ENCODE data around the gene TMEM115. TPM values are rescaled to one million over a fixed set of nuclear protein-coding genes. Genes with fewer than 3 reads are reported as not detected.

The TMEM115 gene
- polyA plus RNA-seq, 3 donors = 38.7 to 50.1 (median 45.9) TPM

DNA sequence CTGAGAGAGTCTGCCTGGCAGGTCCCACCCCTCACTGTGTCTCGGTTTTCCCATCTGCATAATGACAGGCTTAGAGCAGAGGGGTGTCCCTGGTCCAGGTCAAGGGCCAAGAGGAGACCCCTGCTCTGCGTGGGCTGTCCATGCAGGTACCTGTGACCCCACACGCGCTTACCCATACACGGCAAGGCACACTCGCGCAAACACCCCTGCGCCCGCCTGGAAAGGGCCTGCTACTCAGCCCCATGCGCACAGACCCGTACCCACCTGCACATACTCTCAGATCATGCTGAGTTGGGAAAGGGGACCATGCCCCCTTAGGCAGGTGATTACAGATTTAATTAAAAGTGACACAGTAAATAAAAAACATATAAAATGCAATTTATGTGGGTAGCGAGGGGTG is 23.4 kb upstream of the TMEM115 start:
- DNase-seq = no peak

DNA sequence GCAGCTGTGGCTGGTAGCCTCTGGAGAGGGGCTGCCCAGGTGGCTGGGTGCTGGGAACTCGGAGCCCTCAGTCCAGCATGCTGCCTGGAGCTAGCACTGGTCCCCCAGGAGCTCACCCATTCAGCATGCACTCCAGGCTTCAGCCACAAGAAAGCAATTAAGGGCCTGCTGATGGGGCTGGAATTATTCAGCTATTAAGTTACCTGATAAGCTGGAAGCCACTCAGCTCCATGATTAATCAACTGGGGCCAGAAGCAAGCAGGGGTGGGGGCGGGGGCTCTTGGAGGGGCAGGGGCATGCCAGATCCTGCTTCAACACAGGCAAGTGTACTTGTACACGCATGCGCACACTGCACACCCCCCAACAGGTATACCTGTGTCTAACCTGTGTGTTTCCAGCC is 22.1 kb upstream of the TMEM115 start:
- peak; percentile 69 for DNase-seq

DNA sequence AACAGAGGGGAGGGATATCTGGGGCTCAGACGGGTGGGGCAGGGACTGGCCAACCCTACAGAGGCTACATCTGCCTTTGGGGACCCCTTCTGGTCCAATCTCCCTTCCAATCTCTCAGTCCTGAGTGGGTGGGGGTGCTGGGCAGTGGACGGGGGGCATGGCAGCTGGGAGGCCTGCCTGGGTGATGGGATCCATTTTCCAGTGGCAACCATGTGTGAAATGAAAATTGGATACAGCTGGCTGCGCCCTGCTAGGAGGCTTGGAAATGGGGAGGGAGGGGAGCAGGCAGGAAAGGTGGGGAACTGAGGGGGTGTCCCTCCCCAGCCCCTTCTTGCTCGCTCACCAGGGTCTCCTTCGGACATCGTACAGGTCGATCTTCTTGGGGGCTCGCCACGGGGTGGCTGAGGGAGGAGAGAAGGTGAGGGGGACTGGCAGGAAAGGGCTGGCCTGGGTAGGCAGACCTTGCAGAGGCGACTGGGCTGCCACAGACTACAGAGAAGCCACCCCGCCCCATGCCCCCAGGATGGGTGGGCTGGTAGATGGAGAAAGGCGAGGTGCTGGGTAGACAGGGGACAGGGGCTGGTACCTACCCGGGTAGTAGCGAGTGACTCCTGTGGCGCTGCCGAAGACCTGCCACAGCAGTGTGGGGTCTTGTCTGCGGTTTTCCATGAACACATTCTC is 21.2 kb upstream of the TMEM115 start:
- DNase-seq = no peak

DNA sequence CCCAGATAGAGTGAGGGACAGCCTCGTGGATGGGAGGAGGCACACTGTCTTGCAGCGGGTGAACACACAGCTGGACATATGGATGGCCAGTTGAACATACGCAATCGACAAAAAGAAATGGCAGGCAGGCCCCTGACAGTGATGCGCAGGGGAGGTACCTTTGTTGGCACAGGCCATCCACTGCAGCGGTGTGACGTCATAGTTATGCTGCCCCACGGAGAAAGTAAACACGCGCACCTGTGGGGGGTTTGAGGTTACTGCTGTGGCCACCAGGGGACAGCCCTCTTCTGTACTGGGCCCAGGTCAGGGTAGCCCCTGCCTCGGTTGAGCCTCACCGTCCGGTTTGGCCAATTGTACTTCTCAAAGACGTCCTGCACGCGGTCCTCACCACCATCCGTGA is 19.4 kb upstream of the TMEM115 start:
- no peak for DNase-seq

DNA sequence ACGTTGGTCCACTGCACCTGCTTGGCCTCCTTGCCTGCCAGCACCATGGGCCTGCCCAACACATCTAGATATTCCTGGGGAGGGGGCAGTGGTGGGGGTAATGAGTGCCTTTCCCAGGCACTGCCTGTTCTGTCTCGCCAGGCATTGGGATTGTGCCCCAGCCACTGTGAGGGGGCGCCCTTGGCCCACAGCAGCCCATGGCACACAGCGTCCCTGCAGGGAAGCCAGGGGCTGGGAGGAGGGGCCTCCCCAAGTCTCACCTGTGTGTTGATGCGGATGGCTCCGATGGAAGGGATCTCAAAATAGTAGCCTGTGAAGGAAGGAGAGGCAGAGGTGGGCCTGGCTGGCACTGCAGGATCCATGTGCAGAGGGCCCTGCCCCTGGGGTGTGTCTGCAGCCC is 18.7 kb upstream of the TMEM115 start:
- no peak for DNase-seq

DNA sequence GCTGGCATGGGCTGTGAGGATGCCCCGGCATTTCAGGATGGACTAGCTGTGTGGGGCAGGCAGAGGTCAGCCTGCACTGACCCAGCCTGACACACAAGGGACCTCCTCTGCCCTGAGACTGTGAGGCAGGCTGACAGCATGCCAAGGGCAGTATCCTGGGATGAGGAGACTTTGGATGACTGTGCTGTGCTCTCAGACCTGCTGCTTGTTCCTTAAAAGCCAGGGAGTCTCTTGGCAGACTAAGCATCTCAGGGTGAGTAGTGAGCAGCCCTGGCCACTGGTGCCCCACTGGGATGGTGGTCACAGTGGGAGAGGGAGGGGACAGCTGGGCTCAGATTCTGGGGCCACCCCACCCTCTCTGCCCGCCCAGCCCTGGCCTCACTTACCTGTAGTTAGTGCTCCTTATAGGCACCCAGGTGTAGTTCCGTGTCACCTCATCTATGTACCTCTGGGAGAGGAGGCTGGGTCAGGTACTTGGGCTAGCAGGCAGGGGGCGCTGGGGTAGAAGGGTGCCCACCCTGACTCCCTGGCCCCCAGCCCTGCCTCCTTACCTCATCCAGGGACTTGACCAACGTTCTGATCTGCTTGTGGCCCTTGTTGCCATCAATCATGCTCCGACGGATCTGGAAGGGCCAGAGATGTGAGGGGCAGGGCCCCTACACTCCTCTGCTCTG is 16.1 kb upstream of the TMEM115 start:
- no peak for DNase-seq

DNA sequence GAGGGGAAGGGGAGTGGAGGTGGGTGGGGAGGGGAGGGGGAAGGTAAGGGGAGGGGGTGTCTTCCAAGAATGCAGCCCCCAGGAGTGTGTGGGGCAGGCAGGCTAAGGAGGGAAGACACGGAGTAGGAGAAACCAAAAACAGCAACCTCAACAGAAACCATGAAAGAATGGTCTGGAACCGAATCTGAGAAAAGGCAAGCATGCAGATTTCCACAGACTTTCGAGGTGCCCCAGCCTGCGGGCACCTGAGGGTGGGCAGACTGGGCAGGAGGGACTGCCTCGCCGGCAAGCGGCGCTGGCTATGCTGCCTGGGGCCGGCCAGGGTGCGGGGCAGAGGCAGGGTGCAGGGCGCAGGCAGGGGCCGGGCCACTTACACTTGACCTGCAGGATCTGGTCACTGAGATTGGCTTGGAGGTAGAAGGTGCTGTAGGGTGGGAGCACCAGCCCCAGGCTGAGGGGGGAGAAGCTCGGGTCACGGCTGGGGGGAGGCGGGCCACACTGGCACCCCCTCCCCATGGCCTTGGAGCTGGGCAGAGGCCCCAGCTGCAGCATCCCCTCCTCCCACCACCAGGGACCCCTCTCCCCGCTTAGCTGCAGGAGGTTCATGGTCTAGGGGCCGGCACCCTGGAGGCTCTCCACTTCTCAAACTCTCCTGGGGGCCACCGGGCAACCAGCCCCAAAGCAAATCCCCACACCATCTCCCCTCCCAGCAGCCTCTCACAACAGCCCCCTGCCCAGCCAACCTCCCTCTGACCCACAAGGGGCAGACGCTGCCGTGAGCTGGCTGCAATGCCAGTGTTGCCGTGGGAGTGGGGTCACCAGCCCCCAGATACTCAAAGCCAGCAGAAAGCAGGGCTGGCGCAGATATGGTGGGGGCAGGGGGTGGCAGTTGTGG is 15.3 kb upstream of the TMEM115 start:
- no peak for DNase-seq

DNA sequence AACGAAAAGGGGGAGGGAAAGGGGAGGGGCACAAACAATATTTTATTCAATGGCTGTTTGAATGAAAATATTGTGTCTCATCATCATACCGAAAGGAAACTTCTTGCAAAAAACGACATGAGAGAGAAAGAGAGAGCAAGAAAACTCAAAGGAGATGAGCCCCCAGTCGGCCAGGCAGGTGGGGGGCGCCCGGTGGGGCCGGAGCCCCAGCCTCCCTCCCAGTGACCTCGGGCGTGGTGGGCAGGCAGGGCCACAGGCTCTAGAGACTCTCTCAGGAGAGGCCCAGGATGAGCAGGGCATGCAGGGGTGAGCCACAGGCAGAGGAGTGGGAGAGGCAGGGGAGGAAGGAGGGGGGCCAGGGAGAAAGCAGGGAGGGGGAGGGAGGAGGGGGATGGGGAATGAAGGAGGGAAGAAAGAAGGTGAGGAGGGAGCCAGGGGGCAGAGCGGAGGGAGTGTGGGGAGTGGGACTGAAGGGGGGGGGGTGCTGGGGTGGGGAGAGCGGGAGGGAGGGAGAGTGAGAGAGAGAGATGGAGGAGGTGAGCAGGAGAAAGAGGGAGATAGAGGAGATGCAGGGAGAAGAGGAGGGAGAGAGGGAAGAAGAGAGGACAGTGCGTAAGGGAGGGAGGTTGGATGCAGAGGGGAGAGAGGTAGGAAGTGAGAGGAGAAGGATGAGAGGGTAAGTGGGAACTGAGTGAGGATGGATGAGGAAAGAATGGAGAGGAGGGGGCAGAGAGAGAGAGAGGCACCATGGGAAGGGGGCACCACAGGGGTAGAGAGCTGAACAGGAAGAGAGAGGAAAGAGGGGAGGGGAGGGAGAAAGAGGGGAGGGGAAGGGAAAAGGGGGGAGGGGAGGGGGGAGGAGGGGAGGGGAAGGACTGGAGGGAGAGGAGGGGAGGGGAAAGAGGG is 14.1 kb upstream of the TMEM115 start:
- DNase-seq = no peak

DNA sequence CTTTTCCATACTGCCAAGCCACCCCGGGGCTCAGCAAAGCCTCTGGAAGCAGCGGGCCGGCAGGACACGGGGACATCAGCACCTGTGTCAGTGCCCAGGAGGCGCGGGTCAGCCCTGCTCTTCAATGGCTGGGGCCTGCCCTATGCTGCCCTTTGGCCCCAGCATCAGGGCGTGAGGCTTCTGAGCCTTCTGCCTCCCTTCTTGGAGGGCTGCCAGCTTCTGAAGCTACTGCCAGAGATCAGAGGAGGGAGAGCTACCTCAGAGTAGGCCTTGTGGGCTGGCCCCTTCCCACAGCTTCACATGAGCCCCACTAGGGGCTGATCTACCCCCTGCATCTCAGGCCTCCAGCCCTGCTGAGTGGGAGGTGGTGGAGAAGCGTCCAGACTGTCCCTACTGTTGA is 13.0 kb upstream of the TMEM115 start:
- no peak for DNase-seq

DNA sequence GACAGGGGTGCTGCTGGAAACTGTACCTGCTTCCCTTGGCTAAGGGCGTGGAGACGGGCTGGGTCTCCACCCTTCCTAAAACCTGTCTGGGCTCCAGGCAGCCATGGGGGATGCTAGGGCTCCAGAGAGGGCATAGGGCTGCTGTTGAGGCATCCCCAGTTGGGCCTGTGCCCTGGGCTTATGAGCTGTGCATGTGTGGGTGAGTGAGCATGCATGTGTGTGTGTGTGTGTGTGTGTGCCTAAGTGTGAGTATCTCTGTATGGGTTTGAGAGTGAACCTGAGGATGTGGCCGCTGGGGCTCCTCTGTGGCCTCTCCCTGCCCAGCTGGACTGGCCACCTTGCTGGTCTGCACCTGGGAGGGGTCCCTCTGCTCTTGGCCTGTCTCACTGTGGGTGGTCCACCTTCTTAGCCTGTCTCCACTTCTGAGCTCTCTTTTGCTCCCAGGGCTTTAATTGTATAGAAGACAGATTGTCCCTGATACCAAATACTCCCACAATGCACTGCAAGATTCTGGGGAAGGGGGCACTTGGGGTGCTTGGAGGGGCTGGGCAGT is 11.9 kb upstream of the TMEM115 start:
- no peak for DNase-seq

DNA sequence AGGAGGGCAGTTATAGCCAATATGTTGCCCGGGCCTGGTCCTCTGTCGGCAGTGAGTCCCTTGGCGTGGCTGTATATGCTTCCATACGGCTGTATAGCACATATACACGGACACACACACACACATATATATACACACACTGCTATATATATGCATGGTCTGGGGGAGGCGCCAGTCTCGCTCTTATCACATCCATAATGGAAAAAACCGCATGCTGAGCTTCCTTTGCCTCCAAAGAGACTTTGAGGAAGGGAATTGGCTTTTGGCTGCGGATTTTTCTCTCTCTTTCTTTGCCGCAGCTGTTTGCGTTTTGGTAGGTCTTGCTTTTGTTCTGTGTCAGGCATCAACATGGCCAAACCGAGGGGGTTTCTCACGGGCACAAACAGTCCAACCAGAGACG is 11.3 kb upstream of the TMEM115 start:
- DNase-seq = no peak

DNA sequence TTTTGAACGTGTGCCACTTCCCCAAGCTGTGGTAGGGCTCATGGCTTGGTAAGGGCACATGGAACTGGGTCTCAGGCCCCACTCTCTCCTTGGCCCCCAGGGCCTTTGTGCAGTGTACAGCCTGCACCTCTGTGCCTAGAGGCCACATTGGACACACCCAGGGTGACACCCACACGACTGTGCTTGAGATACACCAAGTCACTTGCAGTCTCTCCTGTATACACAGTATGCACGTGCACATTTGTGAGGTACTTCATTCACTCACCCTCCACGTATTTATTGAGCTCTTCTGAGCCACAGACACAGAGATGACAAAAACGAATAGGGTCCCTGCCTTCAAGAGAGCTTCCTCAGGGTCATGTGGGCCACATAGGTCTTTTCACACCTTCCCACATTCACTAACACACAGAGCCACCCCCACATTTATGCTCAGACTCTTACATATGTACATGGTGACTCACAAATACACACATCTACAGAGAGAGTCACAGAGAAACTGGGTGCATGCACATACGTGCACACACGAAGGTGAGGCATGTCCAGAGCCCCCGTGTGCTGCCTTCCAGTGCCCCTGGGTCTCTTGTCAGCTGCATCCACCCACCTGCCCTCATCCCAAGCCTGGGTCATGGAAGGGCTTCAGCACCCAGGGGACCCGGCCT is 9.8 kb upstream of the TMEM115 start:
- no peak for DNase-seq

DNA sequence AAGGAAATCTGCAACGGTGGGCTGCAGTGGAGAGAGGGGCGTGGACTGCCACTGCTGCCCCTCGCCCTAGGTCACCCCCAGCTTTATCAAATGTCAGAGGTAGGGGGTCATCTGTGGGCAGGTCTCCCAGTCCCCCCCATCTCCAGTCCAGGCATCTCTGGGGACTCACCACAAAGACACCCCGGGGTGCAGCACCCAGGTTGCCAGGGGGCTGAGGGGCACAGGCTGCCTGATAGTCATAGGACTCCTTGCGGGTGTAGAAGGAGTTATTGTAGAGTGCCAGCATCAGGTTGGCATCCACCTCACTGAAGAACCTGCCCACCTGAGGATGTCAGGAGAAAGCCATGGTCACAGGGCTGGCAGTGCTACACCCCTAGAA is 6.5 kb upstream of the TMEM115 start:
- DNase-seq = no peak

DNA sequence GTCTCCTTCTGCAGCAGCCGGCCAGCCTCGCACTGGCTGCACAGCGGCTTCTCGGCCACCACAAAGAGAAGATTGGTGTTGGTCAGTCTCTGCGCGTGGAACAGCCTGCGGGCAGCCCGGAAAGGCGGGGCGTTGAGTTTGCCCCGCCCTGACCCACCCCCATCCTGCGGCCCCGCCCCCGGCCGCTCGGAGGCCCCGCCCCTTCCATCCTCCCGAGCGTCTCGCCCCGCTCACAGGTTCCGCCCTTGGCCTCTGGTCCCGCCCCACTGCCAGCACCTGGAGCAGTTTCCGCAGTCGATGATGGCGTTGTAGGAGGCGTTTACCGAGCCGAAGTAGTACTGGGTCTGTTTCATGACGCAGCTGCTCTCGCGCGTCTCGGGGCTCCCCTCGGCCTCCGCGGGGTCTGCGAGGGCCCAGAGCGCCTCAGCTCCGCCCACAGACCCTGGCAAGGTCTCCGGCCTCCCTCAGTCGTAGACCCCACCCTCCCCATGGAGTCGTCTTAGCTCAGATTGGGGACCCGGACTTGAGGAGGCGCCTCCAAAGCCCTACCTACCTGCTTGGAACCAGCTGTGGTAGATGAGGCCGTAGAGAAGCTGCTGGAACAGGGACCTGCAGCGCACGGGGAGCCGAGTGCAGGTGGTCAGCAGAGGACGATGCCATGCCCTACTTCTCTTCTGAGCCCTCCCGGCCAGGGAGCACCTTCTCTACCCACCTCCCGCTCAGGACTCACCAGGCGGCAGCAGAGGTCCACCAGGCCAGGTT is 5.9 kb upstream of the TMEM115 start:
- peak; percentile 76 for DNase-seq

DNA sequence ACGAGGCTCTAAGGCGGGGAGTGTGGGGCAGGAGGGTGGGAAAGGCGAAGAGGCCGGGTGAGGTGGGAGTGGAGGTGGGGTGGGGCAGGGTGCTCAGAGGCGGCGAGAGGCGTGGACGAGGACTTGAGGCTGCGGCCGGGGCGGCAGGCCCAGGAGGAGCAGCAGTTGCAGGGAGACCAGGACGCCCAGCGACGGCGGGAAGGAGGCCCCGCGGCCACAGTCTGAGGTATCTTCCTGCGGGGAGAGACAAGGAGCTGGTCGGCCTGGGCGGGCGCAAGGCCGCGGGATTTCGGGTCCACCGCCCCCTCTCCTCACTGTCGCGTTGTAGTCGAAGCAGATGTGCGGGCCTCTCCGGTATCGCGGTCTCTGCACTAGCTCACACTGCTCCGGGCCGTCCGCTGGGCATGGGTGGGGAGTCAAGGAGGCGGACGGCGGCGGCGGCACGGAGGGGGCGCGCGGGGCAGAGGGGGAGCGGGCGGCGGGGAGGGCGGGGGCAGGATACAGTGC is 5.3 kb upstream of the TMEM115 start:
- DNase-seq = no peak

DNA sequence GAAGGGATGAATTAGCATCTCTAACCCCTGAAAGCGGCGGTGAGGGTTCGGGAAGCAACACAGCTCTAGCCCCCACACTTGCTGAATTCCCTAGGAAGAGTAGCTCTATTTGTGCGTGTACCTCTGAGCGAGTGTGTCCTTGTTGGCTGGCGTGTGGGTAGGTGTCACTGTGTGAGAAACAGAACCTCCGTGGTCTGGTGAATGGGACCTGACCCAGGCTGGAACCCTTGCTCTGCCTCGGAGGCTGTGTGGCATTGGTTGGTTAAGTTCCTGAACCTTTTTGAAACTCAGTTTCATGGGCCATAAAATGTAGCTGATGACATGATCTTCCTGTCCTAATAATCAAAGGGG is 414 bp upstream of the TMEM115 start:
- DNase-seq = no peak

DNA sequence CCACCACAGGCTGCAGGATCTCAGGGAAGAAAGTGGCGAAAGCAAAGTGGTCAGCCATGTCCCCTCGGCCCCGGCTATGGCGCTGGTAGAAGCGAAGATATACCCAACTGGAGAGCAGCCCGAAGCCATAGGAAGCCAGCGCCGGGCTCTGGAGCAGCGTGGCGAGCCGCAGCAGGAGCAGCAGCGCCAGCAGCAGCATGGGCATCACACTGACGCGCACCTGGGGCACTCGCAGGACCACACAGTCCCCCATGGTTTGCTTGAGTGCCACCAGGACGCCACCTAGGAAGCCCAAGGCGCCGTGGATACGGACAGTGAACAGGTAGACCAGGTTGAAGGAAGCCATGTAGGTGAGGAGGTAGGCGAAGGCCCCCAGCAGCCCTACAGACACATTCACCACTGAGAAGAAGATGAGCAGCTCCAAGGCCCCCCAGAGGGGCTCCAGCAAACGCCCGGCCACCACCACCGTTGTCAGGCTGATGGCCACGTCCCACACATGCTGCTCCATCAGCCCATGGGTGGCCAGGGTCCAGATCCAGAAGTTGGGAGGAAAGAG is 888 bp downstream of the TMEM115 start:
- no peak for DNase-seq

DNA sequence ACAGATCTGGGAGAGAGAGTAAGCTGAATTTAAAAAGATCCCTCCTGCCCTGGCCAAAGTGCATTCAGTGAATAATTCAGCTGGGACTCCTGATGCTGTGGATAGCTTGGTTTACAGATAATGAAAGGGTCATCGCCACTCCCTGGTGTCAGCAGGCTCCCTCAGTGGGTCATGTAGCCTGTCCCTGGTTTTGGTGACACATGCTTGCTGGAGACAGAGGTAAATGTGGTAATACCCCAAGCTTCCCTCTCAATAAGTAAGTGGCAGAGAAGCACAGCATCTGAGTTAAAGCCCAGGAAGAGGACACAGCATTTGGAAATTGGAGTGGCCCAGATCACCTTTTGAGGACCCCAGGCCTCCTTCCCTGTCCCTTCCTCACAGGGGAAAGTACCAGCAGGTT is 1.8 kb downstream of the TMEM115 start:
- no peak for DNase-seq

DNA sequence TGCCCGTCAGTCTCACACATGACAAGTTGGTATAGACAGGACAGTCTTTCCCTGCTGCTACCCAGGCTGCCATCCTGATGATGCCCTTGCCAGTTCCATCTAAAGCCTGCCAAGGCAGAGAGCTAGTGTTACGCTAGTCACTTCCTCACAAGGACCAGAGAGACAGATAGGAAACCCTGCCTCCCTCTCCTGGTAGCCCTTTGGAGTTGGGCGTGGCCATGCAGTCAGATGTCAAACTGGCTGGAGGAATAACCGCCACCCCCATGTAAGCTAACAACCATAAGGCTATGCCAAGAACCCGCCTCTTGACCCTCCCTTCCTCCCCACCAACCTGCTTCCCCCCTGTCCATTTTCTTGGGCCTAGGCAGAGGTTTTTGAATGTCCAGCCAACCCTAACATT is 2.8 kb downstream of the TMEM115 start:
- no peak for DNase-seq
